HG03045 (cell line): ENCODE results near the gene ARHGEF4.

Experiments used
- ATAC-seq: cut with Tn5 transposase; IDR thresholded peaks from one replicate; pipeline ENCODE4 v1.9.1; 2021; ENCODE audit warnings: mild to moderate bottlenecking, moderate library complexity; ENCODE audit not compliant: unreplicated experiment

Gene ARHGEF4

GRCh38 chr2:131035112-131035825 lies 198.6 kb downstream of the ARHGEF4 start:
- no peak for ATAC-seq

DNA sequence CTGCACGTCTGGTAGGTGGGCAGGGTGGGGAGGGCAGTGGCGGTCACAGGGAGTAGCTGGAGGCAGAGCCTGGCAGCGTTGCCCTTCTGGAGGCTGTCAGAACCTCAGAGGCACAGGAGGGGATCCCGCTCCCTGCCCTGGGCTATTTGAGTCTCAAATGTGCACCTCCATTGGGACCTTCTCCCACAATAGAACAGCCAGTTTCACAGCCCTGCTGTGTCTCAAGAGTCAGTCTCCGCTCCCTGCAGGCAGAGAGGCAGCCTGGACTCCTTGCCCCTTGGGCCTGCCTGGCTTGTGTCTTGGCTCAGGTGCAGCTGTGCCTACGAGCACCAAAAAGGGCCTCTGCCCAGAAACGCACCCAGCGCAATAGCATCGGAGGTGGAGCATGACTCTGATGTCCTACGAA lies 199.1 kb downstream of the ARHGEF4 start:
- no peak for ATAC-seq

DNA sequence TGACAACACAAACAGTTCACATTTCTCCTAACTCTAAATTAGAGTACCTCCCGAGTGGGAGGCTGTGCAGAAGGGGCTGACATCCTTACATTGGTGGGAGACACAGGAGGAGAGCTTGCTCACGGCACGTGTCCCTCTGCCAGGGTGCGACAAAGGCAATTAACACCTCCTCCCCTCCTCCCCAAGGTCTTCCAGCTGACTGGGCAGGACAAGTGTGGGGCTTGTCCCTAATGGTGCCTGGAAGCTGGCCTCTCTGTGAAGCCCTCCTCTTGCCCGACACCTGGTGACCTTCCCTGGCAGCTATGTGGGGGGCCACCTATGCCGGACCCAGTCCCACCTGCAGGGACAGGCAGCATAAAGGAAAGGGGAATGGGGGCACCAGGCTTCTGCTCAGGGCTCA lies 199.6 kb downstream of the ARHGEF4 start:
- ATAC-seq, result no peak

- ATAC-seq, result no peak
Observed at GRCh38 chr2:131036696-131037397, 200.1 kb downstream of the ARHGEF4 start.

DNA sequence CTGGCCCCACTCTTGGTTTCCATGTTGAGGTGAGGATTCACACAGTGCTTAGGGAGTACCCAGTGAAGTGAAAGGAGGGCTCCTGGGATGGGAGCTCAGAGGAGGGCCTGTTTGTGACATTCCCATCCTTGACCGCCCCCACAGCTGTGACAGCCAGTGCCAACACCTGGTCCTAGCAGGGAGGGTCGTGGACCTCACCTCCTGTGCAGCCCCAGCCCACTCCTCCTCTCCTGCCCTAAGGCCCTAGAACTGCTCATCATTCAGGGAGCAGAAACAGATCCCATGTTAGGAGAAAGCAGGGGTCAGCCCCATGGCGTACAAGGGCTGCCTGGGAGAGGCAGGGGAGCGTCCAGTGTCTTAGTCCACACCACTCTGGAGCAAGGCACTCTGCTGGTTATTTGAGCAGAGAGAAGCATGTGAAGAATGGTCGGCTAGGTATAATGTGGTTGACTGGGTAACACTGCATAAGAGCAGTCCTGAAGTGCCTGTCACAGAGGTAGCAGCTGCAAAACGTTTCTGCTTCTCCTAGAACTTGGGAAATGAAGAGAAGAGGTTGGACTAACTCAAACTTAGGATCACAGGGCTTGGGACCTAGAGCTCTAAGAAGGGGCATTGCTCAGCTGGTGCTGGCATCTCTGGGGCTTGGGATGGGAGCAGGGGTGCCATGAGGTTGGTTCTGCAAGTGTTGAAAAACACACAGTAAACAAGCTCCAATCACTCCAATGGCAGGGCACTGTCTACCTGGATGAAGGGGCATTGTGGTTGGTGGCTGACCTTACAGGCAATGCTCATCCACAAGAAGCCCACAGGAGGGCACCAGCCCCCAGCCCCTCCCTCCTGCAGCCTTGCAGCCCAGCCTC lies 200.9 kb downstream of the ARHGEF4 start:
- no peak for ATAC-seq

DNA sequence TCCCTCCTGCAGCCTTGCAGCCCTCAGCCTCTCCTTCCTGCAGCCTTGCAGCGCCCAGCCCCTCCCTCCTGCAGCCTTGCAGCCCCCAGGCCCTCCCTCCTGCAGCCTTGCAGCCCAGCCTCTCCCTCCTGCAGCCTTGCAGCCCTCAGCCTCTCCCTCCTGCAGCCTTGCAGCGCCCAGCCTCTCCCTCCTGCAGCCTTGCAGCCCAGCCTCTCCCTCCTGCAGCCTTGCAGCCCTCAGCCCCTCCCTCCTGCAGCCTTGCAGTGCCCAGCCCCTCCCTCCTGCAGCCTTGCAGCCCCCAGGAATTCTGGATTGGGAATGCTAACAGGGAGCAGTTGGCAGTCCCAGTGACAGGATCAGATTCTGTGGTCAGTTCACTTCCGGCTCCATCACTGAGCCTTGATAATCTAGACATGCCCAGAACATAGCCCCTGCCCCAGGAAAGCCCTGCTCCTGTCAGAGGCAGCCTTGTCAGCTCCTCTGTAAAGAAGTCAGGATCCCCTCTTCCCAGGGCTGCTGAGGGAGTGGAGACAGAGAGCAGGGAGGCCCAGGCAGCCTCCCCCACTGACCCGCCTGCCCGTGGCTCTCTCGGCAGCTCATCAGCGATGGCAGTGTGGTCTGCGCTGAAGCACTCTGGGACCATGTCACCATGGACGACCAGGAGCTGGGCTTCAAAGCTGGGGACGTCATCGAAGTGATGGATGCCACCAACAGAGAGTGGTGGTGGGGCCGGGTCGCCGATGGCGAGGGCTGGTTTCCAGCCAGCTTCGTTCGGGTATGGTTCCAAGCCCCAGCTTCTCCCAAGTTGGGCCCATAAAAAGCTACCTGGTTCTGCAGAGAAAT lies 201.8 kb downstream of the ARHGEF4 start:
- no peak for ATAC-seq

GRCh38 chr2:131039101-131039440 lies 202.4 kb downstream of the ARHGEF4 start:
- ATAC-seq, result no peak

DNA sequence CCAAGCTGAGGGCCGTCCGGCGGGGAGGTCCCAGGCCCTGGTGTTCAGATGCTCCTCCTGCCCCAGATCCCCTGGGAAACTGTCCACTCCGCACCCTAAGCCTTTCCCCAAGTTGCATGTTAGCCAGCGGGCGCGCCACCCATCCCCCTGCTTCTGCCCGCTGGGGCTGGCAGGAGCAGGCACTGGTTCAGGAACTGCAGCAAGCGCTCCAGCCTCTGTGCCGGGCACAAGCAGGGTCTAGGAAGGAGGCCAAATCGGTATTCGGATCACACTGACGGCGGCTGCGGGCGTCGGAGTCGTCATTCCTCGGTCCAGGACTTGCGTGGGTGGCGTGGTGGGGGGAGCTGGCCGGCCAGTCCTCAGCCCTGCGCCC lies 202.8 kb downstream of the ARHGEF4 start:
- no peak for ATAC-seq

- ATAC-seq, result no peak
Observed at GRCh38 chr2:131039908-131040660, 203.4 kb downstream of the ARHGEF4 start.

- no peak for ATAC-seq
Observed at GRCh38 chr2:131040661-131041401, 204.1 kb downstream of the ARHGEF4 start.

DNA sequence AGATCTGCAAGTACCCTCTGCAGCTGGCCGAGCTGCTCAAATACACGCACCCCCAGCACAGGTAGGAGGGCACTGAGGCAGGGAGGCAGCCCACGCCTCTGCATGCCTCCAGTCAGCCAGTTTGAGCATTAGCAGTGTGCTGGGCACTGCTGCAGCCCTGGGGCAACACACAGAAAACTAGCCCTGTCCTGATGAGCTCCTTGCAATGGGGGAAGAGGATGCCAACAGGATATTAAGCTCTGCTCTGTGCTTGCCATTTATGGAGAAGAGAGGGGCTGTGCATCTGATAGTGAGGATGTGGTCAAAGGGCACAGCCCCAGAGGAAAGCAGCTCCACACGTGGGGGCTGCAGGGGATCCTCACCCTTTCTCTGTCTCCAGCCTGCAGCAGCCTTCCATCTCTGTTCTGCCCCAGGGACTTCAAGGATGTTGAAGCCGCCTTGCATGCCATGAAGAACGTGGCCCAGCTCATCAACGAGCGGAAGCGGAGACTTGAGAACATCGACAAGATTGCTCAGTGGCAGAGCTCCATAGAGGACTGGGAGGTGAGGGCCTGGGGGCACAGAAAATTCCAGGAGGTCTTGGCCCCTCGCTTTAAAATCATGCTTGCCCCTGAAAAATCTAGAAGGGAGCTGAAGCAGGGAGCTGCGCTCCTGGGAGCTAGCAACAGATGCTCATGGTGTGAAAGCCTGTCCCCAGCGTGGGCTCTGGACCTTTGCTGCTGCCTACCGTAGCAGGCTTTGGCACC lies 204.9 kb downstream of the ARHGEF4 start:
- ATAC-seq, result no peak

DNA sequence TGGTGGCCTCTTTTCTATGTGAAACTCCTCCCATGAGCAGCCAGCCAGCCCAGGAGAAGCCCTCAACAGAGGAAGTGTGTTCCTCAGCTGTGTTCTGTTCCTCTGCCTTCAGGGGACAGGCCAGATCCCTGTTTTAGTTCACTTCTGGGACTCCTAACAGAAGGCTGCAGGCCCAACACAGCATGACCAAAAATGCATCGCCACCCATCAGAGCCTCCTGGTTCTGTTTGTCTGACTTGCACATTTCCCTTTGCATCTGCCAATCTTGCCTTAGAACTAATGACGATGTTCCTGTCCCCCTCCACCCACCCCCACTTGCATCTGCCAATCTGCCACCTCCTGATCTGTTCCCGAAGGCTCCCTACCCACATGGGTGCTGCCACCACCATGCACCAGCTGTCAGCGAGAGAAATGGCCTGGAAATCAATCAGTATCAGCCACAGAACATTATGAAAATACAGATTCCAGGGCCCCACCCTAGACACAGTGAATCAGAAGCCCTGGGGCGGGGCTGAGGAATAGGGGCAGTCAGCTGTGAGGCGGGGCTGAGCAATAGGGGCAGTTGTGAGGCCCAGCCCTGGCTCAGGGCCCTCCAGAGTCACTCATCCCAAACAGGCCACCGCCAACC lies 205.5 kb downstream of the ARHGEF4 start:
- no peak for ATAC-seq

DNA sequence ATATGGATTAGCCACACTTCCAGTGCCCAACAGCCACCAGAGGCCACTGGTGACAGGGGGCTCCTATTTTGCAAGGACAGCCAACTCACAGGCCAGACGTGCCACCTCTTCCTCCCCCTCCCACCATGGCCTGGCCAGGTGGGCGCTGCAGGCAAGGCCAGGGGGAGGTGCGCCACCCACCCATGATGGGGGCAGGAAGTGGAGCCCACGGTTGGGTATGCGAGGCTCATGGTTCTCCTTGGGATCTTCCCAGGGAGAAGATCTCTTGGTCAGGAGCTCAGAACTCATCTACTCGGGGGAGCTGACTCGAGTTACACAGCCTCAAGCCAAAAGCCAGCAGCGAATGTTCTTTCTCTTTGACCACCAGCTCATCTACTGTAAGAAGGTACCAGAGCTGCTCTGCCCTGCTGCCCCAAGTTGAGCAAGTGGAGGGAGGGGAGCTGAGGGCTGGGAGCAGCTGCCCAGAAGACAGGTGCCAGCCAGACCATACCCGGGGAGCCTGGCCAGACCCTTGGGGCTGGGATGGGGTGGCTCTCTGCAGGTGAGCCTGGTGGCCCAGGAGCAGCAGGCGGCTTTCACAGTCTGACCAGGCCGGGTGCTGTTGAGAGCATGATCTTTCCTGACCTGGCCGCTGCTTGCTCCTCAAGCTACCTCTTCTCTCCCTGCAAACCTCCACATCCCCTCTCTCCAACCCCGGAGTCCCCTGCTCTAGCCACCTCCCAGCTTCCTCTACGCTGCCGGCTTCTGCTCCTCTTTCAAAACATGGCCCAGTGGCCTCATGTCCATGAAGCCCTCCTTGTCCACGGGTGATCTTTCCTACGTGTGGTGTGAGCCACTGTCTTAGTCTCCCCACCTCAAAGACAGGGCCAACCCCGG lies 206.7 kb downstream of the ARHGEF4 start:
- no peak for ATAC-seq

DNA sequence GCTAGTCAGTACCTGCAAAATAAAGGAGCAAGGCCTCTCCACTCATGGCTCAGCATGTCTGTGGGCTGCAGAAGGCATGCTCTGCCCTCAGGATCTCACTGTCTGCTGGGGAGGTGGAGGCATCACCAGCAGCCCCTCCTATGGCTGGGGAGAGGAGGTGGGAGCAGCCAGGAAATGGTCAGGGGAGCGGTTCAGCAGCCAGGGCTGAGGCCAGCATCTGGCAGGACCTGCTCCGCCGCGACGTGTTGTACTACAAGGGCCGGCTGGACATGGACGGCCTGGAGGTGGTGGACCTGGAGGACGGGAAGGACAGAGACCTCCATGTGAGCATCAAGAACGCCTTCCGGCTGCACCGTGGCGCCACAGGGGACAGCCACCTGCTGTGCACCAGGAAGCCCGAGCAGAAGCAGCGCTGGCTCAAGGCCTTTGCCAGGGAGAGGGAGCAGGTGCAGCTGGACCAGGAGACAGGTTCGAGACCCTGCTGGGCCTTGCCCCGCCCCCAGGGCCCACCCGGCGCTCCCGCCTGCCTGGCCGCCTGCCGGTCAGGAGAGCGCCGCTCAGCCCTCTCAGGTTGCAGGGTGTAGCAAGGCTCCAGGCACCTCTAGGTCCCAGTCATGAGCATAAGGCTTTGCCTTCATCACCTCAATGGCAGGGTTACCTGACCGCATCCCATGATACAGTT lies 207.5 kb downstream of the ARHGEF4 start:
- ATAC-seq, result no peak

- ATAC-seq, result no peak
Observed at GRCh38 chr2:131044757-131045150, 208.0 kb downstream of the ARHGEF4 start.

DNA sequence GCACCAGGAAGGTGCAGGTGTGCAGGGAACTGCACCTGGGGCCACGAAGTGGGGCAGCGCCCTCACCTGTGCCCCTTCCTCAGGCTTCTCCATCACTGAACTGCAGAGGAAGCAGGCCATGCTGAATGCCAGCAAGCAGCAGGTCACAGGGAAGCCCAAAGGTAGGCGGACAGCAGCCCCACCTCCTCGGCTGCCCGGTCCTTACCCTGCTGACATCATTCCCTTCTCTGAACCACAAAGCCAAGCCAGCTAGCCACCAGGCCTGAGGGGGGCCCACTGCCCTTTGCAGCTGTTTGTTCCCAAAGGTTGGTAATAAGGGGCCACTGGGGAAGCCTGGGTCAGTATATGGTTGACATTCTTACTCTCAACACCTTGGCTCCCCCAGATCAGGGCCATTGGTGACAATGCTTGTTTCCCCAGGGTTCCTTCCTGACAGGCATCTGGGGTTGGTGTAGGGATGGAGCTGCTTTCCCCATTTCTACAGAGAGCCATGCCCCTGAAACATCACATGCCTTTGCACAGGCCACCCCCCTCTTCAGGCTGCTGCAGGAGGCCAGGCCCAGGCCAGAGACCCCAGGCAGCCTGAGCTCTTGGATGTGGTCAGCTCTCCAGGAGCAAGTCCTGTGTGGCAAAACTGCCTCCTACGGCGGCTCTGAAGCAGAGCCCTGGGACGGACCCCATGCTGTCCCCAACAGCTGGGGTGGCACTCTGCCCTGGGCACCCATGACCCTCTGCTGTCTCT lies 208.7 kb downstream of the ARHGEF4 start:
- ATAC-seq, result no peak
